GM12891 (cell line): Measurements from ENCODE around the gene SMTNL2.

Source experiments
- POLR2A ChIP-seq: IDR thresholded peaks from 2 replicates; pipeline ENCODE4 v1.6.1; 2011; ENCODE audit warnings: low read depth, low read length, control low read depth
- POLR2AphosphoS5 ChIP-seq: IDR thresholded peaks from 2 replicates; pipeline ENCODE4 v1.6.1; 2011; ENCODE audit warnings: low read depth, low read length, control low read depth
- POU2F2 ChIP-seq: IDR thresholded peaks from 2 replicates; pipeline ENCODE4 v1.6.1; 2011; ENCODE audit warnings: low read depth, mild to moderate bottlenecking, control low read depth, low read length, moderate library complexity
- SPI1 ChIP-seq: IDR thresholded peaks from 2 replicates; pipeline ENCODE4 v1.6.1; 2011; ENCODE audit warnings: low read depth, low read length, control low read depth

- TF ChIP-seq POLR2A (no peak), POU2F2 (no peak), SPI1 (no peak), POLR2AphosphoS5 (no peak)
Observed at GRCh38 chr17:4538236-4539002, 45.9 kb upstream of the SMTNL2 start.
